GM04504 (cell line): ENCODE data around the gene ZNF800.

ENCODE experiments used
- DNase-seq: peaks from one replicate; pipeline ENCODE4 v3.0.0-alpha.2; 2012; ENCODE audit warnings: low read depth

The ZNF800 gene

GRCh38 chr7:127347567-127348246 is 44.8 kb downstream of the ZNF800 start:
- DNase-seq = peak; percentile 15

- DNase-seq = no peak
Observed at GRCh38 chr7:127346575-127347256, 45.8 kb downstream of the ZNF800 start.

- DNase-seq = no peak
Observed at GRCh38 chr7:127342596-127342995, 49.9 kb downstream of the ZNF800 start.

- DNase-seq = no peak
Observed at GRCh38 chr7:127338122-127338521, 54.4 kb downstream of the ZNF800 start.

GRCh38 chr7:127337581-127337980 is 54.9 kb downstream of the ZNF800 start:
- DNase-seq = no peak

- DNase-seq = no peak
Observed at GRCh38 chr7:127336458-127336857, 56.0 kb downstream of the ZNF800 start.

- DNase-seq = no peak
Observed at GRCh38 chr7:127332880-127333279, 59.6 kb downstream of the ZNF800 start.

GRCh38 chr7:127330070-127330469 is 62.4 kb downstream of the ZNF800 start:
- DNase-seq = no peak

- no peak for DNase-seq
Observed at GRCh38 chr7:127322832-127323493, 69.5 kb downstream of the ZNF800 start.

GRCh38 chr7:127322351-127322750 is 70.2 kb downstream of the ZNF800 start:
- DNase-seq = no peak

- DNase-seq = no peak
Observed at GRCh38 chr7:127320974-127321373, 71.5 kb downstream of the ZNF800 start.
